Nephron progenitor cell (in vitro differentiated cells): ENCODE results near the gene RNF213.
A peak's percentile ranks its signal among the peaks of the same experiment; 100 is the strongest.

Source experiments
- DNase-seq: peaks from one replicate; pipeline ENCODE4 v3.0.0; 2021
- H3K27ac Mint-ChIP-seq: 2 replicates; pipeline ENCODE4 v1.8.0; 2021; ENCODE audit warnings: mild to moderate bottlenecking, moderate library complexity, mixed read lengths
- H3K27me3 Mint-ChIP-seq: 2 replicates; pipeline ENCODE4 v1.8.0; 2021; ENCODE audit warnings: mild to moderate bottlenecking, low read depth, mixed read lengths; ENCODE audit not compliant: poor library complexity
- H3K36me3 Mint-ChIP-seq: 2 replicates; pipeline ENCODE4 v1.8.0; 2021; ENCODE audit warnings: low read depth, mixed read lengths
- H3K4me1 Mint-ChIP-seq: 2 replicates; pipeline ENCODE4 v1.8.0; 2021; ENCODE audit warnings: mixed read lengths
- H3K4me3 Mint-ChIP-seq: 2 replicates; pipeline ENCODE4 v1.8.0; 2021; ENCODE audit warnings: mild to moderate bottlenecking, moderate library complexity, mixed read lengths
- H3K9me3 Mint-ChIP-seq: 2 replicates; pipeline ENCODE4 v1.8.0; 2021; ENCODE audit warnings: mild to moderate bottlenecking, moderate library complexity, mixed read lengths
- TF ChIP-seq, protein P1 (sequence below): fragments of 200-600 bp; sonication (generic); IDR thresholded peaks from 2 replicates; pipeline ENCODE4 v1.5.0; 2021; ENCODE audit warnings: antibody characterized with exemption

The RNF213 gene

DNA sequence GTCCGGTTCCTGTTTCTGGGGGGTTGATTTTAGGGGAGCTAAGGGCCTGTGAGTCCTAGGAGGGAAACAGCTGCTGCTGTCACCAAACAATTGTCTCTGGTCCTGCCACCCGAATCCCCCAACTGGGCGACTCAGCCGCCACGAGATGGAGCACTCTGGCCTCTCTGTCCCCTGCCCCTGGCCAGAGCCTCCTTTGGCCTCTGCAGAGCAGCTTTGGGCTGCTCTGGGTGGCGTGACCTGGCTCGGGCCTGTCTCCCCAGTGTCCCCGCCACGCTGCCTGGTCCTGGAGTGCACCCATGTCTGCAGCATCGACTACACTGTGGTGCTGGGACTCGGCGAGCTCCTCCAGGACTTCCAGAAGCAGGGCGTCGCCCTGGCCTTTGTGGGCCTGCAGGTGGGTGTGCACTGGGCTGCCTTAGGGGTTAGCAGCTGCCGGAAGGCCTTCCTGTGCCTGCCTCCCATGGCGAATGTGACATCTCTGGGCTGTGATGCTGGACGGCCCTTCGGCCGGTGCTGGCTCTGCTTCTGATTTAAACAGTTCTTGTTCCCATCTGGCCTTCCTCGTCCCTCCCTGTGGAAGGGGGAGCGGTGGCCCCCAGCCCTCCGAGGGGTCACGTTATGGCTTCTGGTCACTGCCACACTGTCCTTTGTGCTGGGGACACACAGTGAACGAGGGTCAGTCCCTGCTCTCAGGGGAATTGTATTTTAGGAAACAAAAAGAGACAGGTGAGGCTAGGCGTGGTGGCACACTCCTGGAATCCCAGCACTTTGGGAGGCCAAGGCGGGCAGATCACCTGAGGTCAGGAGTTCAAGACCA is 11.6 kb upstream of the RNF213 start:
- peaks cover 5% of the 10 kb centered on the region for H3K36me3 Mint-ChIP-seq

DNA sequence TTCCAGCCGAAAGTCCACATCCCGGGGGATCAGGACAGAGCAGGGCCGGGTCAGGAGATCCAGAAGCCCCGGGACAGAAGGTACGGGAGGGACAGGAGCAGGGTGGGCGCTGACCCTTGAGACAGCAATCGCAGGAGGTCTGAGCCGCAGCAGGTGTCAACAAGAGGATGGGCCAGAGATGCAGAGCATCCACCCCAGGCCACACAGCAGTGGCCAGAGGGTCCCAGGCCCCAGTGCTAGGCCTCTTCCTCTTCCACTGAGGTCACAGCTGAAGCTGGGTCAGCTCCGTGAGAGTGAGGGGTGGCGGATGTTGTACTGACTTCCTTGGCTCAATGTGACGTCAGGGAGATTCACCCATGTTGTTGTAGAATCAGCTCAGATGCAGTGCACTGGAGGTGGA is 8.7 kb upstream of the RNF213 start:
- peaks cover 15% of the 10 kb centered on the region for H3K4me1 Mint-ChIP-seq
- TF ChIP-seq, protein P1, sequence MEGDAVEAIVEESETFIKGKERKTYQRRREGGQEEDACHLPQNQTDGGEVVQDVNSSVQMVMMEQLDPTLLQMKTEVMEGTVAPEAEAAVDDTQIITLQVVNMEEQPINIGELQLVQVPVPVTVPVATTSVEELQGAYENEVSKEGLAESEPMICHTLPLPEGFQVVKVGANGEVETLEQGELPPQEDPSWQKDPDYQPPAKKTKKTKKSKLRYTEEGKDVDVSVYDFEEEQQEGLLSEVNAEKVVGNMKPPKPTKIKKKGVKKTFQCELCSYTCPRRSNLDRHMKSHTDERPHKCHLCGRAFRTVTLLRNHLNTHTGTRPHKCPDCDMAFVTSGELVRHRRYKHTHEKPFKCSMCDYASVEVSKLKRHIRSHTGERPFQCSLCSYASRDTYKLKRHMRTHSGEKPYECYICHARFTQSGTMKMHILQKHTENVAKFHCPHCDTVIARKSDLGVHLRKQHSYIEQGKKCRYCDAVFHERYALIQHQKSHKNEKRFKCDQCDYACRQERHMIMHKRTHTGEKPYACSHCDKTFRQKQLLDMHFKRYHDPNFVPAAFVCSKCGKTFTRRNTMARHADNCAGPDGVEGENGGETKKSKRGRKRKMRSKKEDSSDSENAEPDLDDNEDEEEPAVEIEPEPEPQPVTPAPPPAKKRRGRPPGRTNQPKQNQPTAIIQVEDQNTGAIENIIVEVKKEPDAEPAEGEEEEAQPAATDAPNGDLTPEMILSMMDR = no peak
- H3K27me3 Mint-ChIP-seq = no peaks in the 10 kb centered on the region
- no peaks in the 10 kb centered on the region for H3K9me3 Mint-ChIP-seq
- H3K4me3 Mint-ChIP-seq = no peak overlapping the region
- no peak for DNase-seq
- H3K36me3 Mint-ChIP-seq = no peaks in the 10 kb centered on the region
- no peak overlapping the region for H3K27ac Mint-ChIP-seq

More for the DNA sequence above, 11.6 kb upstream of the RNF213 start:
- H3K4me1 Mint-ChIP-seq = peaks cover 15% of the 10 kb centered on the region
- no peak for DNase-seq
- H3K27ac Mint-ChIP-seq = no peak overlapping the region
- H3K27me3 Mint-ChIP-seq = peaks cover 4% of the 10 kb centered on the region
- no peaks in the 10 kb centered on the region for H3K9me3 Mint-ChIP-seq
- H3K4me3 Mint-ChIP-seq = no peak overlapping the region
- TF ChIP-seq, protein P1 = no peak

DNA sequence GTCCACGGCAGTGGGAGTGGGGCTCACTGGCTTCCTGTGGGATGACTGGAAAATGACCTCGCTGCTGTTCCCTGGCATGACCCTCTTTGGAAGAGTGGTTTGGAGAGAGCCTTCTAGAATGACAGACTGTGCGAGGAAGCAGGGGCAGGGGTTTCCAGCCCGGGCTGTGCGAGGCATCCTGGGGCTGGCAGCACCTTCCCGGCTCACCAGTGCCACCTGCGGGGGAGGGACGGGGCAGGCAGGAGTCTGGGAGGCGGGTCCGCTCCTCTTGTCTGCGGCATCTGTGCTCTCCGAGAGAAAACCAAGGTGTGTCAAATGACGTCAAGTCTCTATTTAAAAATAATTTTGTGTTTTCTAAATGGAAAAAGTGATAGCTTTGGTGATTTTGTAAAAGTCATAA is 7.8 kb upstream of the RNF213 start:
- DNase-seq = peak; percentile 67
- no peak overlapping the region for H3K4me3 Mint-ChIP-seq

DNA sequence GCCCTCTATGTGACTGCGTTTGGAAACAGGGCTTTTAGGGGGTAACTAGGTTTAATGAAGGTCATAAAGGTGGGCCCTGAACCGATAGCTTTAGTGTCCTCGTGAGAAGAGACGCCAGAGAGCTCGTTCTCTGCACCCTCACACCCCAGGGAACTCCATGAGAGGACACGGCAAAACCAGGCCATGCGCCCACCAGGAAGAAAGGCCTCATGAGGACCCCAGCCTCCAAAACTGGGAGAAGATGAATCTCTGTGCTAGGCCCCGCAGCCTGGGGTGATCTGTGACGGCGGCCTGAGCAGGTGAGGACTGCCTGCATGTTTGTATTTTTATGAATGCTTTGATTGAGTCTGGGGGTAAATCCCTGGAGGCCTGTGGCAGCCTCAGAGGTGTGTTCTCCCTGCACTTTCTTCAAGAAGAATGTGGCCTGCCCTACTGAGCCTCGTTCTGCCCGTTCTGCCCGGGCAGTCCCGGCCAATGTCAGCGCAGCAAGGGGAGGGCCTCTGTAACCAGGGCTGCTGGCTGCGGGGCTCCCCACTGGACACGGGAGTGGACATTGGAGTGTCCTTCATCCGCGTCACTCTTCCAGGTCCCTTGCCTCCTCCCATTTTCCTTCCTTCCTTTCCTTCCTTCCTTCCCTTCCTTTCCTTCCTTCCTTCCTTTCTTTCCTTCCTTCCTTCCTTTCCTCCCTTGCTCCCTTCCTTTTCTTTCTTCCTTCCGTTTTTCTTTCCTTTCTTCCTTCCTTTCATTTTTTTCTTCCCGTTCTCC is 6.8 kb upstream of the RNF213 start:
- Mint-ChIP-seq H3K36me3 (no peaks in the 10 kb centered on the region), H3K4me3 (no peak overlapping the region), H3K9me3 (no peaks in the 10 kb centered on the region)

More for the DNA sequence above, 7.8 kb upstream of the RNF213 start:
- Mint-ChIP-seq H3K27ac (no peak overlapping the region), H3K36me3 (no peaks in the 10 kb centered on the region), H3K4me1 (peaks cover 22% of the 10 kb centered on the region), H3K27me3 (no peaks in the 10 kb centered on the region), H3K9me3 (no peaks in the 10 kb centered on the region)
- TF ChIP-seq, protein P1 = peak; percentile 40

GRCh38 chr17:80254396-80255251 is 6.0 kb upstream of the RNF213 start:
- H3K36me3 Mint-ChIP-seq = no peaks in the 10 kb centered on the region
- no peaks in the 10 kb centered on the region for H3K9me3 Mint-ChIP-seq
- peaks cover 35% of the 10 kb centered on the region for H3K4me1 Mint-ChIP-seq
- H3K27ac Mint-ChIP-seq = peak overlapping the region; percentile 26
- DNase-seq = no peak
- H3K27me3 Mint-ChIP-seq = peaks cover 5% of the 10 kb centered on the region
- TF ChIP-seq, protein P1 = no peak
- H3K4me3 Mint-ChIP-seq = no peak overlapping the region

More for the DNA sequence above, 6.8 kb upstream of the RNF213 start:
- H3K27ac Mint-ChIP-seq = peak overlapping the region; percentile 70
- TF ChIP-seq, protein P1 = no peak
- H3K27me3 Mint-ChIP-seq = peaks cover 2% of the 10 kb centered on the region
- no peak for DNase-seq
- H3K4me1 Mint-ChIP-seq = peaks cover 32% of the 10 kb centered on the region
